Chondrocyte (in vitro differentiated cells): Measurements from ENCODE around the gene TBL3. TPM values are rescaled to one million over a fixed set of nuclear protein-coding genes. Genes with fewer than 3 reads are reported as not detected.
A peak's percentile ranks its signal among the peaks of the same experiment; 100 is the strongest.
"Not testable (repeated sequence)": the region's sequence is repeated elsewhere in the genome, so short reads cannot be mapped to it uniquely, and the experiment has no call there.

Experiments
- DNase-seq: peaks from one replicate; pipeline ENCODE4 v3.0.0; 2021; ENCODE audit warnings: mixed read lengths, low spot score
- H3K27ac Mint-ChIP-seq: one replicate; pipeline ENCODE4 v1.8.0; 2021; ENCODE audit warnings: mild to moderate bottlenecking, moderate library complexity, mixed read lengths; ENCODE audit not compliant: unreplicated experiment
- H3K27me3 Mint-ChIP-seq: 2 replicates; pipeline ENCODE4 v1.8.0; 2021; ENCODE audit warnings: low read depth, mixed read lengths
- H3K36me3 Mint-ChIP-seq: 2 replicates; pipeline ENCODE4 v1.8.0; 2021; ENCODE audit warnings: low read depth, mixed read lengths
- H3K4me1 Mint-ChIP-seq: 2 replicates; pipeline ENCODE4 v1.8.0; 2021; ENCODE audit warnings: low read depth, mild to moderate bottlenecking, mixed read lengths
- H3K4me3 Mint-ChIP-seq: one replicate; pipeline ENCODE4 v1.8.0; 2021; ENCODE audit warnings: mild to moderate bottlenecking, moderate library complexity, mixed read lengths; ENCODE audit not compliant: unreplicated experiment
- H3K9me3 Mint-ChIP-seq: 2 replicates; pipeline ENCODE4 v1.8.0; 2021; ENCODE audit warnings: low read depth, mixed read lengths
- total RNA-seq: library from RNA; stranded (reverse); gene quantifications from 3 replicates; pipeline ENCODE4 v1.2.1, GENCODE V29; 2021
- TF ChIP-seq, protein P1 (sequence below): fragments of 200-600 bp; sonication (generic); IDR thresholded peaks from 2 replicates; pipeline ENCODE4 v1.5.0; 2021; ENCODE audit warnings: antibody characterized with exemption, mild to moderate bottlenecking, moderate library complexity

The TBL3 gene
- total RNA-seq, 1 donor from 2014 or later, result 21.6 TPM

DNA sequence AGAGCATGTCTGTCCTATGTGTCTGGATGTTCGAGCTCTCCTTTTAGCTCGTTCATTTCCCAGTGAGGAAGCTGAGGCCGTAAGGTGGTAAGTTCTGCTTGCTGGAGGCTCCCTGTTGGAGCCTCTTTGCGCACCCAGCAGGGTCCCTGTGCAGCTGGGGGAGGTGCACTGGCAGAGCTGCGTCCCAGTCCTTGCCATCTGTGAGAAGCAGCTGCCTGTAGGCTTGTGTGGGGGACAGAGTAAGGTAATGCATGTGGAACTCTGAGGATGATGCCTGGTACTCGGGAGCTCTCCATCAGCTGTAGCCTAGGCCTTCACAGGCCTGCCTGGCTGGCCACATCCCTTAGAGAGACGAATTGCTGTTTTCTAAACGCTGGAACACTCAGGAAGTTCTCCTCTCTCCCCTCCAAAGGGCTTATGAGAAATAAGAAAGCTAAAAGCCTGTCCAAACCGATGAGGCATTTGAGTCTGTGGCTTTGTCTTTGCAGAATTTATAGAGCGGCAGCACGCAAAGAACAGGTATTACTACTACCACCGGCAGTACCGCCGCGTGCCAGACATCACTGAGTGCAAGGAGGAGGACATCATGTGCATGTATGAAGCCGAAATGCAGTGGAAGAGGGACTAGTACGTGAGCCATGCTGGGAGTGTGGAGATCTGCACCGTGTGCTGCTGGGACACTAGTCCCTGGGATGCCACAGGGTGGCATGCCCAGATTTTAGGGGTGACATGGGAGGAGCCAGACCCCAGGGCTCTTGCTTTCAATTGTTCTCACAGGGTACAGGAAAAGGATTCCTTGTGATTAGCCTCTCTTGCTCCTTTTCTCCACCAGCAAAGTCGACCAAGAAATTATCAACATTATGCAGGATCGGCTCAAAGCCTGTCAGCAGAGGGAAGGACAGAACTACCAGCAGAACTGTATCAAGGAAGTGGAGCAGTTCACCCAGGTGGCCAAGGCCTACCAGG, 10.9 kb upstream of the TBL3 start:
- no peak for DNase-seq
- H3K27ac Mint-ChIP-seq, result peak overlapping the region; percentile 96
- peaks cover 50% of the 10 kb centered on the region for H3K4me1 Mint-ChIP-seq
- peaks cover 15% of the 10 kb centered on the region for H3K36me3 Mint-ChIP-seq
- H3K4me3 Mint-ChIP-seq, result peak overlapping the region; percentile 97
- TF ChIP-seq, protein P1, sequence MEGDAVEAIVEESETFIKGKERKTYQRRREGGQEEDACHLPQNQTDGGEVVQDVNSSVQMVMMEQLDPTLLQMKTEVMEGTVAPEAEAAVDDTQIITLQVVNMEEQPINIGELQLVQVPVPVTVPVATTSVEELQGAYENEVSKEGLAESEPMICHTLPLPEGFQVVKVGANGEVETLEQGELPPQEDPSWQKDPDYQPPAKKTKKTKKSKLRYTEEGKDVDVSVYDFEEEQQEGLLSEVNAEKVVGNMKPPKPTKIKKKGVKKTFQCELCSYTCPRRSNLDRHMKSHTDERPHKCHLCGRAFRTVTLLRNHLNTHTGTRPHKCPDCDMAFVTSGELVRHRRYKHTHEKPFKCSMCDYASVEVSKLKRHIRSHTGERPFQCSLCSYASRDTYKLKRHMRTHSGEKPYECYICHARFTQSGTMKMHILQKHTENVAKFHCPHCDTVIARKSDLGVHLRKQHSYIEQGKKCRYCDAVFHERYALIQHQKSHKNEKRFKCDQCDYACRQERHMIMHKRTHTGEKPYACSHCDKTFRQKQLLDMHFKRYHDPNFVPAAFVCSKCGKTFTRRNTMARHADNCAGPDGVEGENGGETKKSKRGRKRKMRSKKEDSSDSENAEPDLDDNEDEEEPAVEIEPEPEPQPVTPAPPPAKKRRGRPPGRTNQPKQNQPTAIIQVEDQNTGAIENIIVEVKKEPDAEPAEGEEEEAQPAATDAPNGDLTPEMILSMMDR, result no peak
- H3K27me3 Mint-ChIP-seq, result no peaks in the 10 kb centered on the region
- H3K9me3 Mint-ChIP-seq, result no peaks in the 10 kb centered on the region

DNA sequence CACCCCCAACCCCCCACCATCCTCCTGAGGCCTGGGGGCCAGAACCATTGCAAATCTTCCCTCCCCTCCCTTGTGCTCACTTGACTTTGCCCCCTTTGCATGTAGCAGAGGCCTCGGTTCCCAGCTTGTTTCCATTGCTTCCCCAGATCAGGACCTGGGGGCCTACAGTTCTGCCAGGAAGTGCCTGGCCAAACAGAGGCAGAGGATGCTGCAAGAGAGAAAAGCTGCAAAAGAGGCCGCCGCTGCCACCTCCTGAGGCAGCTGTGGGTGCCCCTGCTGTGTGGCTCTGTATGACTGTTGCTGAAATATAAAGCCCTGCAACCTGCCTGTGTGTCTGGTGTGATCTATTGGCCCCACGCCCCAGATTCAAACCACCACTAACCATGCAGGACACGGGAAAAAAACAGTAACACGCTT, 10.2 kb upstream of the TBL3 start:
- no peak for DNase-seq
- peak overlapping the region; percentile 92 for H3K27ac Mint-ChIP-seq
- TF ChIP-seq, protein P1, result no peak
- H3K4me1 Mint-ChIP-seq, result peaks cover 50% of the 10 kb centered on the region
- no peaks in the 10 kb centered on the region for H3K27me3 Mint-ChIP-seq
- peaks cover 15% of the 10 kb centered on the region for H3K36me3 Mint-ChIP-seq
- H3K9me3 Mint-ChIP-seq, result no peaks in the 10 kb centered on the region
- H3K4me3 Mint-ChIP-seq, result no peak overlapping the region

DNA sequence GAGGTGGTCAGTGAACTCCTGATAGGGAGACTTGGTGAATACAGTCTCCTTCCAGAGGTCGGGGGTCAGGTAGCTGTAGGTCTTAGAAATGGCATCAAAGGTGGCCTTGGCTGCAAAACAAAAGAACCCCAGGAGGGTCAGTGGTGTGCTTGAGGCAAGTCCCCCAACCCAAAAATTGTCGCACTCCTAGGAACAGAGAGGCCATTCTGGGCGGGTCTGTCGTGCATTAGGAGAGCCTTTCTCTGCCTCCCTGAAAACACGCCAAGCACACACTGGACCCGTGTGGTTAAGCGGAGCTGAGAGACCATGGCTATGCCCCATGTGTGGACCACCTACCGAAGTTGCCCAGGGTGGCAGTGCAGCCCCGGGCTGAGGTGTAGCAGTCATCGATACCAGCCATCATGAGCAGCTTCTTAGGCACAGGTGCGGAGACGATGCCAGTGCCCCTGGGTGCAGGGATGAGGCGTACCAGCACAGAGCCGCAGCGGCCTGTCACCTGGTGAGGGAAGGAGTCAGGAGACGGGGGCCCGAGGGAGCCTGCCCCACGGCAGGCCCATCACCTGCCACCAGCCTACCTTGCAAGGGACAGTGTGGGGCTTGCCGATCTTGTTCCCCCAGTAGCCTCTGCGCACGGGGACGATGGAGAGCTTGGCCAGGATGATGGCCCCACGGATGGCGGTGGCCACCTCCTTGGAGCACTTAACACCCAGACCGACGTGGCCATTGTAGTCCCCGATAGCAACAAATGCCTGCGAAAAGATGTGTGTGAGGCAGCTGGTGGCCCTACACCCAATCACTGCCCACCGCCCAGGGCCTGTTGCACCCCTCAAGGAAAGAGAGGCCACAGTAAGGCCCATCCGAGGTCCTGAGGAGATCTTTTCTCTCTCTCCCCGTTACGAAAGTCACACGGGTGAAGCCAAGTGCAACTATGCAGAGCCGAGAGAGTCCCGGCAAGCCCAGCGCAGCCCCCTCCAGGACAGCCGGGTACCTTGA, 9.4 kb upstream of the TBL3 start:
- not testable (repeated sequence) for H3K9me3 Mint-ChIP-seq, H3K27me3 Mint-ChIP-seq, DNase-seq
- Mint-ChIP-seq H3K36me3 (peaks cover 15% of the 10 kb centered on the region), H3K4me1 (peaks cover 50% of the 10 kb centered on the region), H3K27ac (peak overlapping the region; percentile 92), H3K4me3 (peak overlapping the region; percentile 87)

DNA sequence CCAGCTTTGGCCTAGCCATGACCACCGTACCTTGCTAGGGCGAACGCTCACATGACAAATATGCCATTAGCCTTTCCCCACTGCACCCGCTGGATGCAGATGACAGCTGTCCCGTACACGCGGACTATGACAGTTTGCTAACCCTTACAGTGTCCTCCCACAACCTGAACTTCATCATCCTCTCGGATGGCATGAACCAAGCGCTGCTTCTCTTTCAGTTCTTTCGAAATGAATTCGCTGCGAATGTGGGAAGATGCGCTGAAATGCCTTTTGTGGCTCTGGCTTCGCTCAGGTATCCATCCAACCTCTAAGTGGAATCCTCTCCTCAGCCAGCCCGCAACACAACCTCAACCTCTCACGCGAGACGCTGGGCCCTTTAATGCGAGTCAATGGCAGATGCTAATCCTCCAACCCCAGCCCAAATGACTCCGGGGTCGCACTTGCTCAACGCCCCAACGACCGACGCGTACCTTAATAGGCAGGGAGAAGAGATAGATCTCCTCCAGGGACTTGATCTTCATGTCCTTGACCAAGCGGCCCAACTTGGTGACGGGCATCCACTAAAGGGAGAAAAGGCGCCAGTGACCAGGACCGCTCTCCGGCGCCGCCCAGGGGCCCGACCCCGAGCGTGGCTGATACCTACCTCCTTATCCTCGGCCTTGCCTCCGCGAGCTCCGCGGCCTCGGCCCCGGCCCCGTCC, 7.9 kb upstream of the TBL3 start:
- H3K27me3 Mint-ChIP-seq, result no peaks in the 10 kb centered on the region
- no peaks in the 10 kb centered on the region for H3K9me3 Mint-ChIP-seq
- TF ChIP-seq, protein P1, result peak; percentile 57
- H3K4me1 Mint-ChIP-seq, result peaks cover 50% of the 10 kb centered on the region
- H3K27ac Mint-ChIP-seq, result peak overlapping the region; percentile 92
- H3K4me3 Mint-ChIP-seq, result peak overlapping the region; percentile 87
- peaks cover 15% of the 10 kb centered on the region for H3K36me3 Mint-ChIP-seq
- no peak for DNase-seq

DNA sequence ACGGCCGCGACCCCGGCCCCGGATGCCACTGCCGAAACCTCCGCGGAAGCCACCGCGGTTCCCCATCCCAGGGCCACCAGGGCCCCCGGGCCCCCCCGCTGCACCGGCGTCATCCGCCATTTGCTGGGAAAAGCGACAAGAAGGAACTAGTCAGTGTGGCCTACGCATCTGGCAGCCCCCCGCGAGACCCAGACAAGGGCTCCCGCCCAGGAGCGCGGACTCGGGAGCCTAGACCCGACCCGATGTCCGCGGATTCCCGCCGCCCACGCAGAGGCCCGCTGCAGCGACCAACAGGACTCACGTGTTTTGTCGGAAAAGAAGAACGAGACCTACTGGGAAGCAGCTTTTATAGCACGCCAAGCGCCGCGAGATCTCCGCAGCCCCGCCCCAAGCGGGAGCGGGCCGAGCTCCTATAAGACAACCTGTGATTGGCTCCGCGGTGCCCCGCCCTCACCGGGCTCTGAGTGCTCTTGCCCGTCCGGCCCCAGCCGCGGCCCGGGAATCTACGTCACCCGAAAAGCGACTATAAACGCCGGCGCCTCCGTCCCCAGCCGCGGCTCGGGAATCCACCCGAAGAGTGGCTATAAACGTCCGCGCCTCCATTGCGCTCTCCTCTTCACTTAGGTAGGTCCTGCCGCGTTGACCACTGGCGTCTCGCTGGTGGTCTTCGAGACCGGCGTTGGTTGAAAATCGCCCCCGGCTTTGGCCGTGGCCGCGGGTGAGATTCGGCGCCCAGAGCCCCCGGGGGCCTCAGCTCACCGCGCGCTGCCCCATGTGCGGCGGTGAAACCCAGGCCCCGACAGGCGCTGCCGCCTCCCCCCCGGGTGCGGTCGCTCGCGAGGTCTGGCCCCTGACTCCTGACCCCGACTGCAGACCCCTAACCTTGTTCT, 7.1 kb upstream of the TBL3 start, which contains the start of gene RPS2:
RPS2 (minus strand) TSS at position 321 of the 890 bp plus-strand sequence; CDS start at position 120, 201 bp downstream.
- TF ChIP-seq, protein P1, result peak; percentile 35
- Mint-ChIP-seq H3K4me1 (peaks cover 47% of the 10 kb centered on the region), H3K9me3 (no peaks in the 10 kb centered on the region)

More for the DNA sequence above, 7.1 kb upstream of the TBL3 start, which contains the start of gene RPS2:
- peak within 1 kb of the TSS; percentile 87 for H3K4me3 Mint-ChIP-seq
- no peaks in the 10 kb centered on the region for H3K27me3 Mint-ChIP-seq
- peaks cover 15% of the 10 kb centered on the region for H3K36me3 Mint-ChIP-seq
- DNase-seq, result peak; percentile 100
- peak within 1 kb of the TSS; percentile 92 for H3K27ac Mint-ChIP-seq
